MM.1S (cell line): ENCODE results near the gene EXOC4.

Experiments used
- DNase-seq: peaks from one replicate; pipeline ENCODE4 v3.0.0-alpha.2; 2015
- H2AFZ ChIP-seq: fragments of 300-600 bp; sonication (generic); 2 replicates; pipeline ENCODE4 v1.6.0; 2016; ENCODE audit warnings: antibody characterized with exemption, low read length
- H3F3A ChIP-seq: fragments of 300-600 bp; sonication (generic); 2 replicates; pipeline ENCODE4 v1.6.1; 2016; ENCODE audit warnings: mild to moderate bottlenecking, antibody characterized with exemption, low read length, moderate library complexity, mixed read lengths; ENCODE audit not compliant: insufficient read depth
- H3K27ac ChIP-seq: fragments of 300-600 bp; sonication (generic); 2 replicates; pipeline ENCODE4 v1.5.1; 2016; ENCODE audit warnings: mild to moderate bottlenecking, low read length
- H3K27me3 ChIP-seq: fragments of 300-600 bp; sonication (generic); replicated peaks from 2 replicates; pipeline ENCODE4 v1.6.0; 2016; ENCODE audit warnings: low read length; ENCODE audit not compliant: insufficient read depth
- H3K36me3 ChIP-seq: fragments of 300-600 bp; sonication (generic); replicated peaks from 2 replicates; pipeline ENCODE4 v1.6.1; 2016; ENCODE audit warnings: mild to moderate bottlenecking, low read length, mixed read lengths; ENCODE audit not compliant: insufficient read depth
- H3K4me1 ChIP-seq: fragments of 300-600 bp; sonication (generic); 2 replicates; pipeline ENCODE4 v1.6.1; 2016; ENCODE audit warnings: low read length, mixed read lengths
- H3K4me2 ChIP-seq: fragments of 300-600 bp; sonication (generic); 2 replicates; pipeline ENCODE4 v1.6.0; 2016; ENCODE audit warnings: low read depth, low read length
- H3K4me3 ChIP-seq: fragments of 300-600 bp; sonication (generic); 2 replicates; pipeline ENCODE4 v1.5.1; 2016; ENCODE audit warnings: low read length, mixed read lengths
- H3K79me2 ChIP-seq: fragments of 300-600 bp; sonication (generic); 2 replicates; pipeline ENCODE4 v1.6.1; 2016; ENCODE audit warnings: mixed run types, low read length, mixed read lengths
- H3K9ac ChIP-seq: fragments of 300-600 bp; sonication (generic); 2 replicates; pipeline ENCODE4 v1.6.1; 2016; ENCODE audit warnings: low read length, mixed read lengths
- H3K9me2 ChIP-seq: fragments of 300-600 bp; sonication (generic); replicated peaks from 2 replicates; pipeline ENCODE4 v1.6.1; 2016; ENCODE audit warnings: mild to moderate bottlenecking, low read length, mixed read lengths; ENCODE audit not compliant: insufficient read depth
- H3K9me3 ChIP-seq: fragments of 300-600 bp; sonication (generic); replicated peaks from 2 replicates; pipeline ENCODE4 v1.6.1; 2016; ENCODE audit warnings: mild to moderate bottlenecking, low read length, mixed read lengths; ENCODE audit not compliant: insufficient read depth
- H4K20me1 ChIP-seq: fragments of 300-600 bp; sonication (generic); 2 replicates; pipeline ENCODE4 v1.6.1; 2016; ENCODE audit warnings: mild to moderate bottlenecking, low read length, moderate library complexity, mixed read lengths; ENCODE audit not compliant: insufficient read depth
- EZH2 ChIP-seq: fragments of 300-600 bp; sonication (generic); optimal IDR thresholded peaks from 2 replicates; pipeline ENCODE3; 2017; ENCODE audit warnings: low read depth, mild to moderate bottlenecking, antibody characterized with exemption, low read length, mixed read lengths
- EZH2phosphoT487 ChIP-seq: fragments of 300-600 bp; sonication (generic); IDR thresholded peaks from 2 replicates; pipeline ENCODE4 v1.6.1; 2018; ENCODE audit warnings: antibody characterized with exemption, low read length
- TF ChIP-seq, protein P1 (sequence below): fragments of 300-600 bp; sonication (generic); IDR thresholded peaks from 2 replicates; pipeline ENCODE4 v1.5.1; 2016; ENCODE audit warnings: antibody characterized with exemption, low read length, mixed read lengths

Gene EXOC4

GRCh38 chr7:133412942-133413341, 160.1 kb downstream of the EXOC4 start:
- Histone ChIP-seq H3K4me1 (no peaks in the 10 kb centered on the region), H3K36me3 (no peaks in the 10 kb centered on the region), H3K9me2 (no peaks in the 10 kb centered on the region), H2AFZ (no peak overlapping the region), H3K27me3 (no peaks in the 10 kb centered on the region), H3K4me2 (no peak overlapping the region), H3K9me3 (no peaks in the 10 kb centered on the region), H4K20me1 (no peaks in the 10 kb centered on the region), H3K27ac (no peak overlapping the region), H3F3A (no peaks in the 10 kb centered on the region), H3K79me2 (no peaks in the 10 kb centered on the region), H3K9ac (no peak overlapping the region), H3K4me3 (no peak overlapping the region)
- no peak for TF ChIP-seq EZH2
- TF ChIP-seq EZH2phosphoT487, result no peak
- TF ChIP-seq, protein P1, sequence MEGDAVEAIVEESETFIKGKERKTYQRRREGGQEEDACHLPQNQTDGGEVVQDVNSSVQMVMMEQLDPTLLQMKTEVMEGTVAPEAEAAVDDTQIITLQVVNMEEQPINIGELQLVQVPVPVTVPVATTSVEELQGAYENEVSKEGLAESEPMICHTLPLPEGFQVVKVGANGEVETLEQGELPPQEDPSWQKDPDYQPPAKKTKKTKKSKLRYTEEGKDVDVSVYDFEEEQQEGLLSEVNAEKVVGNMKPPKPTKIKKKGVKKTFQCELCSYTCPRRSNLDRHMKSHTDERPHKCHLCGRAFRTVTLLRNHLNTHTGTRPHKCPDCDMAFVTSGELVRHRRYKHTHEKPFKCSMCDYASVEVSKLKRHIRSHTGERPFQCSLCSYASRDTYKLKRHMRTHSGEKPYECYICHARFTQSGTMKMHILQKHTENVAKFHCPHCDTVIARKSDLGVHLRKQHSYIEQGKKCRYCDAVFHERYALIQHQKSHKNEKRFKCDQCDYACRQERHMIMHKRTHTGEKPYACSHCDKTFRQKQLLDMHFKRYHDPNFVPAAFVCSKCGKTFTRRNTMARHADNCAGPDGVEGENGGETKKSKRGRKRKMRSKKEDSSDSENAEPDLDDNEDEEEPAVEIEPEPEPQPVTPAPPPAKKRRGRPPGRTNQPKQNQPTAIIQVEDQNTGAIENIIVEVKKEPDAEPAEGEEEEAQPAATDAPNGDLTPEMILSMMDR, result no peak
- DNase-seq, result no peak

GRCh38 chr7:133419041-133419440, 166.2 kb downstream of the EXOC4 start:
- no peaks in the 10 kb centered on the region for H3F3A ChIP-seq
- H3K4me3 ChIP-seq, result no peak overlapping the region
- no peaks in the 10 kb centered on the region for H4K20me1 ChIP-seq
- no peaks in the 10 kb centered on the region for H3K36me3 ChIP-seq
- H3K27ac ChIP-seq, result no peak overlapping the region
- no peaks in the 10 kb centered on the region for H3K9me3 ChIP-seq
- no peak overlapping the region for H3K9ac ChIP-seq
- TF ChIP-seq, protein P1, result no peak
- TF ChIP-seq EZH2phosphoT487 (no peak), EZH2 (no peak)
- H3K4me1 ChIP-seq, result no peaks in the 10 kb centered on the region
- H3K79me2 ChIP-seq, result no peaks in the 10 kb centered on the region
- DNase-seq, result no peak
- H2AFZ ChIP-seq, result no peak overlapping the region
- H3K4me2 ChIP-seq, result no peak overlapping the region
- no peaks in the 10 kb centered on the region for H3K9me2 ChIP-seq
- no peaks in the 10 kb centered on the region for H3K27me3 ChIP-seq

GRCh38 chr7:133423618-133424017, 170.7 kb downstream of the EXOC4 start:
- no peak overlapping the region for H3K4me3 ChIP-seq
- H3K4me2 ChIP-seq, result no peak overlapping the region
- H3K9ac ChIP-seq, result no peak overlapping the region
- no peaks in the 10 kb centered on the region for H3F3A ChIP-seq
- H3K79me2 ChIP-seq, result no peaks in the 10 kb centered on the region
- no peaks in the 10 kb centered on the region for H3K4me1 ChIP-seq
- DNase-seq, result no peak
- no peaks in the 10 kb centered on the region for H4K20me1 ChIP-seq
- no peaks in the 10 kb centered on the region for H3K9me3 ChIP-seq
- H3K27ac ChIP-seq, result no peak overlapping the region
- no peaks in the 10 kb centered on the region for H3K36me3 ChIP-seq
- H3K27me3 ChIP-seq, result no peaks in the 10 kb centered on the region
- TF ChIP-seq EZH2, result no peak
- no peak for TF ChIP-seq EZH2phosphoT487
- TF ChIP-seq, protein P1, result no peak
- no peak overlapping the region for H2AFZ ChIP-seq
- H3K9me2 ChIP-seq, result no peaks in the 10 kb centered on the region
